Measurements from ENCODE around the gene CEP19.
"Not testable (repeated sequence)": the region's sequence is repeated elsewhere in the genome, so short reads cannot be mapped to it uniquely, and the experiment has no call there.

The CEP19 gene

DNA sequence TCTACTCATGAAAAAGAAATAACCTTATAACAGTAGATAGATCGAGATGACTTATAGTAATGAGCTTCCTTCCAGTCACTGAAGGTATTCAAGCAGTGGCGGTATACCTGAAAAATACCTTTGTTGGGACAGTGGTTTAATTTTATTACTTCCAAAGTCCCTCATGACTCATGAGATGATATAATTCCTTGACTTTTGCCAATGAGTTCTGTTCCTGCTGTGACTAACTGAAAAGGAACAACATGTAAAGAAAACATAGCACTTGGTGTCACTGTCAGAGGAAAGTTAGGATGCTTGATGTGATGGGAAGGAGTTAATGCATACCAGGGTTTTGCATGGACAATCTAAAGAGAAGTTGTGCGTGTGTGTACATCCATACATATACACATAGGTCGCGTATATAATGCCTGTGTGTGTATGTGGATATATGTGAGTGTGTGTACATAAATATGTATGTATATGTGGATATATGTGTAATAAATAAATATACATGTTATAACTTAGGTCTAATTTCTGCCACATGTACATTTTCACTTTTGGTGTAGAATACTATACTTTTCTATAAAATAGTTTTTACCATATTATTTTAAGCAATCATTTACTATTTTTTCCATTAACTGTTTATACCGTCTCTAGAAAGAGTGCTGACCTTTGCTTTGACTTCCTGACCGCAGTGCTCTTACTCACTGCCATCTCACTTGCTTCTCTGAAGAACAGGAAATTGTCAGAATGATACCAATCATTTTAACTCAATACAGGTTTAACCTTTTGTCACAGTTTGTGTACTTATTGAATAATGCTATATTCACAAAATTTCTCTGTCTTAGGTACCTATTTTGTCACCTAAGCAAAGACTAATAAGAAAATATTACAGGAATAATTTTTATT lies 15.0 kb upstream of the CEP19 start:
- no peaks in the 10 kb centered on the region for H3K27me3 ChIP-seq (ENCODE audit: insufficient read depth, poor library complexity, severe bottlenecking)
- H3K4me1 ChIP-seq (ENCODE audit: insufficient read depth, poor library complexity, severe bottlenecking) = peaks cover 9% of the 10 kb centered on the region
- DNase-seq (ENCODE audit: low spot score) (no peak), ATAC-seq (ENCODE audit: low read depth) (peak; percentile 70; the same call in 2 of the 3 replicates)
- peaks cover 3% of the 10 kb centered on the region for H3K9me3 ChIP-seq (ENCODE audit: severe bottlenecking)
- H3K36me3 ChIP-seq (ENCODE audit: low read depth) = peaks cover 32% of the 10 kb centered on the region
- peak overlapping the region; percentile 19 for H3K27ac ChIP-seq (ENCODE audit: poor library complexity, severe bottlenecking)
- TF ChIP-seq, protein P1, sequence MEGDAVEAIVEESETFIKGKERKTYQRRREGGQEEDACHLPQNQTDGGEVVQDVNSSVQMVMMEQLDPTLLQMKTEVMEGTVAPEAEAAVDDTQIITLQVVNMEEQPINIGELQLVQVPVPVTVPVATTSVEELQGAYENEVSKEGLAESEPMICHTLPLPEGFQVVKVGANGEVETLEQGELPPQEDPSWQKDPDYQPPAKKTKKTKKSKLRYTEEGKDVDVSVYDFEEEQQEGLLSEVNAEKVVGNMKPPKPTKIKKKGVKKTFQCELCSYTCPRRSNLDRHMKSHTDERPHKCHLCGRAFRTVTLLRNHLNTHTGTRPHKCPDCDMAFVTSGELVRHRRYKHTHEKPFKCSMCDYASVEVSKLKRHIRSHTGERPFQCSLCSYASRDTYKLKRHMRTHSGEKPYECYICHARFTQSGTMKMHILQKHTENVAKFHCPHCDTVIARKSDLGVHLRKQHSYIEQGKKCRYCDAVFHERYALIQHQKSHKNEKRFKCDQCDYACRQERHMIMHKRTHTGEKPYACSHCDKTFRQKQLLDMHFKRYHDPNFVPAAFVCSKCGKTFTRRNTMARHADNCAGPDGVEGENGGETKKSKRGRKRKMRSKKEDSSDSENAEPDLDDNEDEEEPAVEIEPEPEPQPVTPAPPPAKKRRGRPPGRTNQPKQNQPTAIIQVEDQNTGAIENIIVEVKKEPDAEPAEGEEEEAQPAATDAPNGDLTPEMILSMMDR (IDR thresholded peaks at IDR 0.05; ENCODE audit: poor library complexity, severe bottlenecking) = no peak
- no peak overlapping the region for H3K4me3 ChIP-seq (ENCODE audit: severe bottlenecking)

DNA sequence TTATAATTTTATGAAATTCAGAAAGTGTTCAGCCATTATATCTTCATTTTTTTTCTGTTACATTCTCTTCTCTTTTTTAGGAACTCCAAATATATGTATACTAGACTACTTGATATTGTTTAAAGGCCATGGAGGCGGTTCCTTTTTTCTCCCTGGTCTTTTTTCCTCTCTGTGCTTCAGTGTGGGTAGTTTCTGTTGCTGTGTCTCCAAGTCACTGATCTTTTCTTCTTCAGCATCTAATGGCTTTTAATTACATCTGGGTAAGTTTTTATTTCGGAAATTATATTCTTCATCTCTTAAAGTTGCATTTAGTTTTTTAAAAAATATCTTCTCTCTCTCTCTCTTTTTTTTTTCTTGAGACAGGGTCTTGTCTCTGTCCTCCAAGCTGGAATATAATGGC lies 9.0 kb upstream of the CEP19 start:
- Histone ChIP-seq H3K27ac (ENCODE audit: poor library complexity, severe bottlenecking) (no peak overlapping the region), H3K27me3 (ENCODE audit: insufficient read depth, poor library complexity, severe bottlenecking) (no peaks in the 10 kb centered on the region), H3K4me3 (ENCODE audit: severe bottlenecking) (no peak overlapping the region), H3K9me3 (ENCODE audit: severe bottlenecking) (peaks cover 3% of the 10 kb centered on the region), H3K4me1 (ENCODE audit: insufficient read depth, poor library complexity, severe bottlenecking) (no peaks in the 10 kb centered on the region), H3K36me3 (ENCODE audit: low read depth) (peaks cover 58% of the 10 kb centered on the region)
- ATAC-seq (ENCODE audit: low read depth) = no peak
- no peak for DNase-seq (ENCODE audit: low spot score)
- TF ChIP-seq, protein P1 (IDR thresholded peaks at IDR 0.05; ENCODE audit: poor library complexity, severe bottlenecking) = no peak

DNA sequence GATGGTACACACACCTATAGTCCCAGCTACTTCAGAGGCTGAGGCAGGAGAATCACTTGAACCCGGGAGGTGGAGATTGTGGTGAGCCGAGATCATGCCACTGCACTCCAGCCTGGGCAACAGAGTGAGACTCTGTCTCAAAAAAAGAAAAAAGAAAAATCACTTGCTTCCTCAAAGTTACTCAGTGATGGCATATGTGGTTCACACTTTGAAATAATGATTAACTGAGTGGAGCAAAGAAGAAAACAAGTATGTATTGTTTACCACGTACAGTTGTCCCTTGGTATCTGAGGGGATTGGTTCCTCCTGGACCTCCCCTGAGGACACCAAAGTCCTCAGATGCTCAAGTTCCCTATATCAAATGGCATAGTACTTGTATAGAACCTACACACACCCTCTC lies 5.1 kb upstream of the CEP19 start:
- H3K9me3 ChIP-seq (ENCODE audit: severe bottlenecking); H3K4me1 ChIP-seq (ENCODE audit: insufficient read depth, poor library complexity, severe bottlenecking); H3K27ac ChIP-seq (ENCODE audit: poor library complexity, severe bottlenecking); ATAC-seq (ENCODE audit: low read depth); H3K4me3 ChIP-seq (ENCODE audit: severe bottlenecking); DNase-seq (ENCODE audit: low spot score); H3K27me3 ChIP-seq (ENCODE audit: insufficient read depth, poor library complexity, severe bottlenecking): not testable (repeated sequence)
- H3K36me3 ChIP-seq (ENCODE audit: low read depth) = peaks cover 44% of the 10 kb centered on the region

DNA sequence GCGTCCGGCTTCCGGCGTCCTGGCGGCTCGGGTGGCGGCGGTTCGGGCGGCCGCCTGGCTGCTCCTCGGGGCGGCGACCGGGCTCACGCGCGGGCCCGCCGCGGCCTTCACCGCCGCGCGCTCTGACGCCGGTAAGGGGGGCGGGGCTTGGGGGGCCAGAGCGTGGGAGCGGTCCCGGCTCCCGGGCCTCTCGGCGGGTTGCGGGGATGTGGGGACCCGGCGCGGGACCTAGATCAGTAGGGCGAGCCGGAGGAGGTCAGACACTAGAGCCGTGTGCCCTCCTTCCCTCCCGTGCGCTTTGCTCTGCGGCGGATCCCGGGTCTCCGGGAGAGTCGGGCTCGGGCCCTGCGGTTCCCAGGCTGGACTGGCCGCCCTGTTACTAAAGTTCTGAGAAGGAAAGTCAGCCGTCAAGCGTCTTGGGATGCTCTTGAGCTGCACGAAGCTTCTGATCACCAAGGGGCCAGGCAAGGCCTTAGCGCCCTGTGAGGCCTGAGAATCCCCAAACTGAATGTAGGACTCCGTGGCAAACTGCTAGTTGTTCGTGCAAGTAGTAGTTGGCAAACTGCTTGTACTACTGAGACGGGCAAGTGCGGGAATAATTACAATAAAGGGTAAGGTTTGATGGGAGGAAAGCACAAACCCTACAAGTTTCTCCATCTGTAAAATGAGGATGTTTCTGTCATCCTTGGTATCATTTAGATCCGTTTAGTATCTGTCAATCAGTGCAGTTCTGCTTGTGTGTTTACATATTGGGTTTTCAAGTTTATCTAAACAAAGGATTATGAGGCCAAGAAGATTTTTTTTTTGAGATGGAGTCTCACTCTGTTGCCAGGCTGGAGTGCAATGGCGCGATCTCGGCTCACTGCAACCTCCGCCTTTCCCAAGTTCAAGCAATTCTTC lies 714 bp upstream of the CEP19 start:
- H3K27me3 ChIP-seq (ENCODE audit: insufficient read depth, poor library complexity, severe bottlenecking) = no peaks in the 10 kb centered on the region
- peak overlapping the region; percentile 97 for H3K4me3 ChIP-seq (ENCODE audit: severe bottlenecking)
- DNase-seq (ENCODE audit: low spot score) (peak; percentile 64), ATAC-seq (ENCODE audit: low read depth) (peak; percentile 60)
- peaks cover 10% of the 10 kb centered on the region for H3K36me3 ChIP-seq (ENCODE audit: low read depth)
- TF ChIP-seq, protein P1 (IDR thresholded peaks at IDR 0.05; ENCODE audit: poor library complexity, severe bottlenecking) = no peak
- H3K27ac ChIP-seq (ENCODE audit: poor library complexity, severe bottlenecking) = peak overlapping the region; percentile 53
- H3K4me1 ChIP-seq (ENCODE audit: insufficient read depth, poor library complexity, severe bottlenecking) = peaks cover 13% of the 10 kb centered on the region
- no peaks in the 10 kb centered on the region for H3K9me3 ChIP-seq (ENCODE audit: severe bottlenecking)

DNA sequence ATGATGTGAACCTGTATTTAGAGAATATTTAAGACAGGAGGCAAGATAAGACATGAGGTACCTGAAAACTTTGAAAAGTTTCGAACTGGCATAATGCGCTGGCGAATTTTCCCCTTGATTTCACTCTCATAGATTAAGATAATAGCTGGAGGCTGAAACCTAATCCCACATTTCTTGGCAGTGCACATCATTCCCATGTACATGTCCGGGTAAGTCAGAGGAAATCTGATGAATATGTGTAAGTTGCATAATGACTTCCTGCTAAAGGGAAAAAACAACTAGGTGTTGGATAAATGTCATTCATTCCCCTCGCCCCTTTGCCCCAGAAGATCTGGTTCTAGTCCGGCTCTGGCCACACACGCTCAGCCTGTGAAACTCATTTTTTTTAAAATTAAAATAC lies 3.6 kb downstream of the CEP19 start:
- no peaks in the 10 kb centered on the region for H3K27me3 ChIP-seq (ENCODE audit: insufficient read depth, poor library complexity, severe bottlenecking)
- peak; percentile 24; the same call in 2 of the 3 replicates for ATAC-seq (ENCODE audit: low read depth)
- H3K27ac ChIP-seq (ENCODE audit: poor library complexity, severe bottlenecking) = peak overlapping the region; percentile 16
- no peak overlapping the region for H3K4me3 ChIP-seq (ENCODE audit: severe bottlenecking)
- no peaks in the 10 kb centered on the region for H3K36me3 ChIP-seq (ENCODE audit: low read depth)
- H3K9me3 ChIP-seq (ENCODE audit: severe bottlenecking) = no peaks in the 10 kb centered on the region
- peaks cover 20% of the 10 kb centered on the region for H3K4me1 ChIP-seq (ENCODE audit: insufficient read depth, poor library complexity, severe bottlenecking)
- TF ChIP-seq, protein P1 (IDR thresholded peaks at IDR 0.05; ENCODE audit: poor library complexity, severe bottlenecking) = no peak
- DNase-seq (ENCODE audit: low spot score) = no peak
